Measurements from ENCODE around the gene ANKRD36. TPM values are rescaled to one million over a fixed set of nuclear protein-coding genes. Genes with fewer than 3 reads are reported as not detected.
"Not testable (repeated sequence)": the region's sequence is repeated elsewhere in the genome, so short reads cannot be mapped to it uniquely, and the experiment has no call there.

Gene ANKRD36
- total RNA-seq, 1 experiment from 2014 or later, result 84.2 TPM

DNA sequence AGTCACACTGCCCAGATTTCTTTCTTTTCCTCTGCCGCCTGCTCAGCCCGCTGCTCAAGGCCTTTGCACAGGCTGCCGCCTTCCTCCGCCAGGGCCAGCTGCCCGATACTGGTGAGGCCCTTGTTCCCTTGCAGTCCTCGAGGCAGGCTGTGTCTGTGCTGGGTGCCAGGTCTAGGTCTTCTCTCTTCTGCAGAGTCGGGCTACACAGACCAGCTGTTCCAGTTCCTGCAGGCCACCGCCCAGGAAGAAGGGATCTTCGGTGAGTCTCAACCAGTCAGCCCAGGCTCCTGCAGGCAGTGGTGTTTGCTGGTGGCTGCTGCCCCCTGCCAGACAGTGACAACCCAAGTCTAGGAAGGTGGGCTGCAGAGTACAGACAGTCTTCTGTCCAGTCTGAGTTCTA lies 30.7 kb upstream of the ANKRD36 start:
- peak; percentile 60 for DNase-seq
- not testable (repeated sequence) for H4K20me1 ChIP-seq (ENCODE audit: insufficient read depth, low read depth, low read length); H3K27me3 ChIP-seq (ENCODE audit: low read length); H3K79me2 ChIP-seq (ENCODE audit: low read length); H2AFZ ChIP-seq (ENCODE audit: low read length); H3K9me3 ChIP-seq (ENCODE audit: low read length); H3K4me1 ChIP-seq (ENCODE audit: low read length); H3K4me2 ChIP-seq (ENCODE audit: low read depth, low read length, poor library complexity, severe bottlenecking); H3K36me3 ChIP-seq (ENCODE audit: insufficient read depth, low read length); H3K9me2 ChIP-seq (replicated peaks; ENCODE audit: insufficient read depth, low read length); H3K9ac ChIP-seq (ENCODE audit: low read length); H3K27ac ChIP-seq (ENCODE audit: low read length); H3K4me3 ChIP-seq (ENCODE audit: low read length)

DNA sequence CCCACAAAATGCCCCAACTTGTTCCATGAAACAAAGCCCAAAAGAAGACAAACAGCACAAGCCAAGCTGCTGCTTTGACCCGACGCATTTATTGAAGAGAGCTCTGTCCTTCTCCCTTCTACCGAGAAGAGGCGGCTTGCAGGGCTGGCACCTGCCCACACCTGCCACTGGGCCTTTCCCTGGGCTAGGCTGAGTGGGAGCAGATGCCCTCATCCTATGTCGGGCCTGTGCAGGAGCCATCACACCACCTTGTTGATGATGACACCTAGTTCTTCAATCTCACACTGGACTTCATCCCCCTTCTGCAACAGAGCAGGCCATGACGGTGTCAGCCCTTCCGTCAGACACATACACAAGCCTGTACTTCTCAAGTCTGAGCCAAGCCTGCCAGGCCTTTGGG lies 29.4 kb upstream of the ANKRD36 start:
- not testable (repeated sequence) for H3K9me2 ChIP-seq (replicated peaks; ENCODE audit: insufficient read depth, low read length); H2AFZ ChIP-seq (ENCODE audit: low read length); H3K36me3 ChIP-seq (ENCODE audit: insufficient read depth, low read length); DNase-seq; H3K27ac ChIP-seq (ENCODE audit: low read length); H3K79me2 ChIP-seq (ENCODE audit: low read length); H3K4me3 ChIP-seq (ENCODE audit: low read length); H3K9ac ChIP-seq (ENCODE audit: low read length); H3K27me3 ChIP-seq (ENCODE audit: low read length); H4K20me1 ChIP-seq (ENCODE audit: insufficient read depth, low read depth, low read length); H3K4me2 ChIP-seq (ENCODE audit: low read depth, low read length, poor library complexity, severe bottlenecking); H3K4me1 ChIP-seq (ENCODE audit: low read length); H3K9me3 ChIP-seq (ENCODE audit: low read length)

DNA sequence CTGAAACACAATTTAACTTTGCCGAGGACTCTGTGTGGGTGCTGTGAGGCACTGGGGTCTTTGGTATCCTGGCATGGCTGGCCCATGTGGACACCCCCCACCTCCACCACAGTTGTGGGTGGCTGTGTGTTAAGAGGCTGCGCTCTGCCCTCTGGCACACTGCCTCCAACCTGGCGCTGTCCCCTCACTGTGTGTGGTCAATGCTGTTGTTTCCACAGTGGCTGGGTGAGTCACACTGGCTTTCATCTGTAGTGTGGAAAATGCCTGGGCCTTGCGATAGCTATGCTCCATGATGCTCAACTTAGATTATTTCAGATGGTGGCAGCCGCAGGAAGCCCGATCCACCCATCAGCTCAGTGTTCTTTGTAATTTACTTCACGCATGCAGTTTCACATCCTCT lies 27.9 kb upstream of the ANKRD36 start:
- H3K9ac ChIP-seq (ENCODE audit: low read length); H3K36me3 ChIP-seq (ENCODE audit: insufficient read depth, low read length); H3K9me3 ChIP-seq (ENCODE audit: low read length); H3K4me1 ChIP-seq (ENCODE audit: low read length); H4K20me1 ChIP-seq (ENCODE audit: insufficient read depth, low read depth, low read length); H3K4me3 ChIP-seq (ENCODE audit: low read length); H2AFZ ChIP-seq (ENCODE audit: low read length); H3K27me3 ChIP-seq (ENCODE audit: low read length); H3K79me2 ChIP-seq (ENCODE audit: low read length); DNase-seq; H3K4me2 ChIP-seq (ENCODE audit: low read depth, low read length, poor library complexity, severe bottlenecking); H3K9me2 ChIP-seq (replicated peaks; ENCODE audit: insufficient read depth, low read length); H3K27ac ChIP-seq (ENCODE audit: low read length): not testable (repeated sequence)

DNA sequence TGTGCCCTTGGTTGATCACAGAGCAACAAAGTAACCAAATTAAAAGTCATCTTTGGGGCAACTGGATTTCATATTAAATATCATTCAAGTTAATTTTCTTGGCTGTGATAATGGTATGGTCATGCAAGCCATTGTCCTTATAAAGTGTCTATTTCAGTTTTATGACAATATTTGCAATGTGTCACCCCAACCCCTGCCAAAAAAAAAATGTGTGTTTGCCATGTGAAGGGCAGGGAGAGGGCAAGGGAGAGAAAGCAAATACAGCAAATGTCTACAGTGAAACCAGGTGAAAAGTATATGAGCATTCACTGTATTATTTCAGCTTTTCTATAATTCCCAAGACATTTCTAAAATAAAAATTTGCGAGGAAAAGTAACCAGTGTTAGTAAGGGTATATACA lies 24.2 kb upstream of the ANKRD36 start:
- not testable (repeated sequence) for H3K4me1 ChIP-seq (ENCODE audit: low read length); H3K9ac ChIP-seq (ENCODE audit: low read length); H3K4me3 ChIP-seq (ENCODE audit: low read length); H3K9me3 ChIP-seq (ENCODE audit: low read length); H3K27me3 ChIP-seq (ENCODE audit: low read length); H4K20me1 ChIP-seq (ENCODE audit: insufficient read depth, low read depth, low read length); H3K79me2 ChIP-seq (ENCODE audit: low read length); H3K36me3 ChIP-seq (ENCODE audit: insufficient read depth, low read length); H2AFZ ChIP-seq (ENCODE audit: low read length); H3K4me2 ChIP-seq (ENCODE audit: low read depth, low read length, poor library complexity, severe bottlenecking); H3K9me2 ChIP-seq (replicated peaks; ENCODE audit: insufficient read depth, low read length); H3K27ac ChIP-seq (ENCODE audit: low read length); DNase-seq

DNA sequence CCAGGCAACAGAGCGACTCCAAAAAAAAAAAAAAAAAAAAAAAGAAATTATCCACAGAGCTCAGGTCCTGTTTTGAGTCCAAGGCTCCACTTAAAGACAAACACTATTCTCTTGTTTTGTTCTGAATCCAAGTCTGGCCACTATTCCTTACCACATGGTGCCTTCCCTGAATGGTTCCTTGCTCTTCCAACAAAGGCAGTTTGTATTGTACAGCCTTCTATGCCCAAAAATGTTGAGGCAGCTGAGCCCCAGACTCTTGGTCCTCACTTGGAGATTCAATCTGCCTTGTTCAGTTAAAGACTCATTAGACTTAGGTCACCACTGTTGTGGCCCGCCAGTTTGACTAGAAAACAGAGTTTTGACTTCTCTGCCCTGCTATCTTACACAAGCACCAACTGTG lies 20.0 kb upstream of the ANKRD36 start:
- not testable (repeated sequence) for H2AFZ ChIP-seq (ENCODE audit: low read length); H3K9me2 ChIP-seq (replicated peaks; ENCODE audit: insufficient read depth, low read length); H3K4me1 ChIP-seq (ENCODE audit: low read length); H3K36me3 ChIP-seq (ENCODE audit: insufficient read depth, low read length); H3K9ac ChIP-seq (ENCODE audit: low read length); H3K9me3 ChIP-seq (ENCODE audit: low read length); H3K4me2 ChIP-seq (ENCODE audit: low read depth, low read length, poor library complexity, severe bottlenecking); H3K27ac ChIP-seq (ENCODE audit: low read length); H3K79me2 ChIP-seq (ENCODE audit: low read length); H4K20me1 ChIP-seq (ENCODE audit: insufficient read depth, low read depth, low read length); DNase-seq; H3K4me3 ChIP-seq (ENCODE audit: low read length); H3K27me3 ChIP-seq (ENCODE audit: low read length)

DNA sequence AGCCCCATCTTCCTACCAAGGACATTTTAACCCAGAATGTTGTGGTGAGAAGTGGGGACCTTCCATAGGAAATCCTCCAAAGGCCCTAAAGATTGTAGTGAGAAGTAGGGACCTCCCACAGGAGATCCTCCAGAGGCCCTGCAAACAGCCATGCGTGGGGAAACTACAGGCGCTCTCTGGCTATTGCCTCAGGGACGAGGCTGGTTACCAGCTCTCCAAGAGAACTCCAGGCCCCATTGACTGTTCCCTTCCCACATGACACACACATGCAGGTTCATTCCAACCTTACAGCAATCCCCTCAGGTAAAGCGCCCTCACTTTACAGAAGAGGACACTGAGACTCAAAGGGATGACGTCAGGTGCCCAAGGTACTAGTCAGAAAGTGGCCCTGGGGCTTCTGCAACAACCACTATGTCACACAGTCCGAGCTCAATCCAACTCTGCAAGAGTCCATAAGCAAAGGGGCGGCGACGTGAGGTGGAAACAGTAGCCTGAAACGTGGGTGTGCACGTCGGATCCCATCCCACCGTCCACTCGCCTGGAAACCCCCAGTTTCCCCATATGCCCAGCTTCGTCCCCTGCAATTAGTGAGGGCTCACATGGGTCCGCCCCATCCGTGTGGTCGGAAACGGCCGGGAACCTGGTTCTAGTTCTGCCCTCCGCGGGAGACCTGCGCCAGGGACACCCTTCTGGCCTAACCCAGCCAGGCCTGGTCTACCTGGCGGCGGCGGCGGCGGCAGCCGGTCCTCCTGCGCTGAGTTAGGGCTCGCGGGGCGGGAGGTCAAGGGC lies 18.8 kb upstream of the ANKRD36 start:
- Histone ChIP-seq H3K4me3 (ENCODE audit: low read length) (peak overlapping the region; percentile 52; the same call in 1 of the 2 replicates), H3K9ac (ENCODE audit: low read length) (peak overlapping the region; percentile 54), H3K4me2 (ENCODE audit: low read depth, low read length, poor library complexity, severe bottlenecking) (peak overlapping the region; percentile 58)
- not testable (repeated sequence) for H3K9me2 ChIP-seq (replicated peaks; ENCODE audit: insufficient read depth, low read length); H4K20me1 ChIP-seq (ENCODE audit: insufficient read depth, low read depth, low read length); H3K27me3 ChIP-seq (ENCODE audit: low read length); H3K4me1 ChIP-seq (ENCODE audit: low read length); H3K36me3 ChIP-seq (ENCODE audit: insufficient read depth, low read length); H3K27ac ChIP-seq (ENCODE audit: low read length); H3K79me2 ChIP-seq (ENCODE audit: low read length); H3K9me3 ChIP-seq (ENCODE audit: low read length); H2AFZ ChIP-seq (ENCODE audit: low read length); DNase-seq

DNA sequence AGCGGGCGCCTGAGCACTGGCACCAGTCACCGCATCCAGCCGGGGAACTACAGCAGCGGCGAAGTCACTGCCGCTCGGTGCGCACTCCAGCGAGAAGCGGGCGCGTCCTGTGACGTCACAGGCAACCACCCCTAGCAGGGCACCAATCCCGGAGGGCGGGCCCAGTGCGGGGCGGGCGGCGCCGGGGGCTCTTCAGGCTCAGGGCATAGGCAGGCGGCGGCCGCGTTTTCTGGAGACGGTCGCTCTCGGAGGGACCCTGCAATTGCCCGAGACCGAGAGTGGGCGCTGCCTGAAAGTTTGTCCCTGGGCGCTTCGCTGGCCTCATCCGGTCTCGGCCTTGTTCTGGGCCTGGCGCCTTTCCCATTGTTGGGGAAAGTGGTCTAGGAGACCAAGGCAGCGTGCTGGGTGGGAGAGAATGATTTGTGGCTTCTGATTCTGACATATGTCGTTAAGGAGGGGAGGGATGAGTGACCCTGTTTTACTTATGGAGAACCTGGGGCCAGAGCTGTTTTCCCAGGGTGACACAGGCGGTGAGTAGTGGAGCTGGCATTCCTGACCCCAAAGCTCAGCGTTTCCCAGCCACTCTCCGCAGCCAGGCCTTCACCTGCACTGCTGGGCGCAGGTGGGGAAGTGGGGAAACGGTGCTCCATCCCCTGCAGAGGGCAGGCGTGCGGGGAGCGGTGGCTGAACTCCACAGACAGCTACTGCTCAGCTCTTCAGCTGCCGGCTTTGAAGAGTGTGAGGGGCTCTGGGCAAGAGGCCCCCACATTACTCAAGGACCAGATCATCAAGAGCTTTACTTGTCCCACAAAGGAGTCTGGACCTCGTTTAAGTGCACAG lies 18.0 kb upstream of the ANKRD36 start, which contains the start of gene FAHD2B:
Gene FAHD2B, minus strand, starts transcription at position 111 of the 840 bp plus-strand sequence. CDS start 3,176 bp downstream, outside the sequence.
- H3K4me2 ChIP-seq (ENCODE audit: low read depth, low read length, poor library complexity, severe bottlenecking), result peak within 1 kb of the TSS; percentile 62
- H3K27ac ChIP-seq (ENCODE audit: low read length); H3K9me3 ChIP-seq (ENCODE audit: low read length); H3K4me1 ChIP-seq (ENCODE audit: low read length); H3K79me2 ChIP-seq (ENCODE audit: low read length); H4K20me1 ChIP-seq (ENCODE audit: insufficient read depth, low read depth, low read length); H3K9me2 ChIP-seq (replicated peaks; ENCODE audit: insufficient read depth, low read length); H3K36me3 ChIP-seq (ENCODE audit: insufficient read depth, low read length); H3K27me3 ChIP-seq (ENCODE audit: low read length): not testable (repeated sequence)
- H2AFZ ChIP-seq (ENCODE audit: low read length), result 0 out of 2 replicates have a peak within 1 kb of the TSS, but pooled peaks have one; percentile 21
- H3K4me3 ChIP-seq (ENCODE audit: low read length), result peak within 1 kb of the TSS; percentile 60
- peak; percentile 89 for DNase-seq
- H3K9ac ChIP-seq (ENCODE audit: low read length), result peak within 1 kb of the TSS; percentile 55

DNA sequence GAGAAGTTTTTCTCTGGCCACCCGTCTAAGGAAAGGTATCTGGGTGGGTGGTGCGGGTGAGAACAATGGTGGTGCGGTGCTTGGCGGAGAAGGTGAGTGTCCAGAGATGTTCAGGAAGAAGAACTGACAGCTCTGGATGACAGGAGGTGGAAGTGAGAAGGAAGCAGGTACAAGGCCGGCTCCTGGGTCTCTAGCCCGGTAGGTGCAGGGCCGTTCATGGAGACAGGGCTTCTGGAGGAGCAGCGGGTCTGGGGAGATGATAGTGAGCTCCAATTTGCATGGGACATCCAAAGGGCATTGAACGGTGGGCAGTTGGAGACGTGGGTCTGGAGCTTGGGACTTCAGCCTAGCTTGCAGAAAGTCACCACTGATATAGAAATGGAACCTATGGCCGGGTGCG lies 17.3 kb upstream of the ANKRD36 start:
- peak overlapping the region; percentile 60 for H3K4me3 ChIP-seq (ENCODE audit: low read length)
- H3K79me2 ChIP-seq (ENCODE audit: low read length), result peaks cover 4% of the 10 kb centered on the region; the same call in 1 of the 2 replicates
- H3K9ac ChIP-seq (ENCODE audit: low read length), result peak overlapping the region; percentile 55; the same call in 1 of the 2 replicates
- peaks cover 9% of the 10 kb centered on the region for H3K4me1 ChIP-seq (ENCODE audit: low read length)
- DNase-seq, result no peak
- no peaks in the 10 kb centered on the region for H3K9me2 ChIP-seq (replicated peaks; ENCODE audit: insufficient read depth, low read length)
- no peaks in the 10 kb centered on the region for H3K27me3 ChIP-seq (ENCODE audit: low read length)
- no peak overlapping the region for H3K27ac ChIP-seq (ENCODE audit: low read length)
- no peaks in the 10 kb centered on the region for H3K36me3 ChIP-seq (ENCODE audit: insufficient read depth, low read length)
- H3K9me3 ChIP-seq (ENCODE audit: low read length), result no peaks in the 10 kb centered on the region
- peak overlapping the region; percentile 62 for H3K4me2 ChIP-seq (ENCODE audit: low read depth, low read length, poor library complexity, severe bottlenecking)
- H2AFZ ChIP-seq (ENCODE audit: low read length), result no peak overlapping the region
- H4K20me1 ChIP-seq (ENCODE audit: insufficient read depth, low read depth, low read length), result no peaks in the 10 kb centered on the region
